ENCODE data around the gene HMOX2. TPM values are rescaled to one million over a fixed set of nuclear protein-coding genes. Genes with fewer than 3 reads are reported as not detected.

HMOX2 gene
- total and polyA plus RNA-seq, 2 of the 13 experiments (the other 11 are each of a cell fraction or from before 2014, with no cell fraction given): 60.3 to 70.4 TPM

DNA sequence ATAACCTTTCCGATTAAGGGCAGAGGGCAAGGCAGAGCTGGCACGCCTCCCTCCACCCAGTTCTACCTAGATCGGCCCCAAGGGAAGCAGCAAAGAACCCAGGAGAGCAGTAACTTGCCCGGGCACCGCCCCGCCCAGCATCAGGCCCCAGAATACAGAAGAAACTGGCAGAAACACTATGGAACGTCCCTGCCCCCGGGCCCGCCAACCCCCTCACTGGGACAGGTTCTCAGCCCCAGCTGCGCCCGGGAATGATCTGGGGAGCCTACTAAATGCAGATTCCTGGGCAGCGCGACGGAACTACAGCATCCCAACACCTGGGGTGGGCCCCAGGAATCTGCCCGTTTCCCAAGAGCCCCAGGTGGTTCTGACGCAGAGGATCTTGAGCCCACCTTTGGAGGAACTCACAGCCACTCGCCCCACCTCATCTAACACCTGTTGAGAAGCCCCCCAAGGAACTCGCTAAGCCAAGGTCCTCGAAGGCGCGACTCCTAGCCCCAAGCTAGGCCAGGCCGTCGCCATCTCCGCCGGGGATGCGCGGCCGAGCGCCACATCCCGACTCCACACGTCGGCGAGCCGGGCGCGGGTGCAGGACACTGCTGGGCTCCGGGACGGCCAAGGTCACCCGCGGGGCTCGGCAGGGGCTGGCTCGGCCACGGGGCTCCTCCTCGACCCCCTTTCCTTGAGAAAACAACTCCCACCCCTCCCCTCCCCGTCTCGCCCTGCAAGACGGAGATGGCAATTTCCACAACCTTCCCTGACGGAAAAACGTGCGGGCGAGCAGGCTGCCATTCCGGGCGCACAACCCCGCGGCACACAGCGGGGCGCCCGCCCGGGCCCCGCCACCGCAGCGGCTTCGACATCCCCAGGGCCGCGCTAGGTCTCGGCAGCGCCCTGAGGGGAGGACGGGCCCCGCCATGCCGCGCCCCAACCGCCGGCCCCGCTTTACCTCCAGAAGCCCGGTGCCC, 61.5 kb downstream of the HMOX2 start (continued):
- TF ChIP-seq, protein P1, sequence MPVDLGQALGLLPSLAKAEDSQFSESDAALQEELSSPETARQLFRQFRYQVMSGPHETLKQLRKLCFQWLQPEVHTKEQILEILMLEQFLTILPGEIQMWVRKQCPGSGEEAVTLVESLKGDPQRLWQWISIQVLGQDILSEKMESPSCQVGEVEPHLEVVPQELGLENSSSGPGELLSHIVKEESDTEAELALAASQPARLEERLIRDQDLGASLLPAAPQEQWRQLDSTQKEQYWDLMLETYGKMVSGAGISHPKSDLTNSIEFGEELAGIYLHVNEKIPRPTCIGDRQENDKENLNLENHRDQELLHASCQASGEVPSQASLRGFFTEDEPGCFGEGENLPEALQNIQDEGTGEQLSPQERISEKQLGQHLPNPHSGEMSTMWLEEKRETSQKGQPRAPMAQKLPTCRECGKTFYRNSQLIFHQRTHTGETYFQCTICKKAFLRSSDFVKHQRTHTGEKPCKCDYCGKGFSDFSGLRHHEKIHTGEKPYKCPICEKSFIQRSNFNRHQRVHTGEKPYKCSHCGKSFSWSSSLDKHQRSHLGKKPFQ (CRISPR knock-in tag; IDR thresholded peaks at IDR 0.05; ENCODE audit: insufficient replicate concordance): peak; percentile 10
- TF ChIP-seq AGO2 (optimal IDR thresholded peaks at IDR 0.05; ENCODE audit: low read depth, low read length) (peak; percentile 86), HNRNPK (IDR thresholded peaks at IDR 0.05; ENCODE audit: low read depth, low read length, poor library complexity, severe bottlenecking) (peak; percentile 8), ZMAT3 (CRISPR knock-in tag; conservative IDR thresholded peaks at IDR 0.05) (peak; percentile 63), MYC (CRISPR knock-in tag; IDR thresholded peaks at IDR 0.05; ENCODE audit: borderline replicate concordance) (0 out of 2 replicates have a peak, but pooled peaks have one; percentile 18), ZNF343 (CRISPR knock-in tag; IDR thresholded peaks at IDR 0.05) (peak; percentile 41; the same call in 1 of the 2 replicates), ZFP82 (CRISPR knock-in tag; IDR thresholded peaks at IDR 0.05; ENCODE audit: borderline replicate concordance) (peak; percentile 19; the same call in 1 of the 2 replicates), NFKBIZ (CRISPR knock-in tag; IDR thresholded peaks at IDR 0.05) (no peak), GTF3A (CRISPR knock-in tag; conservative IDR thresholded peaks at IDR 0.05) (peak; percentile 16; the same call in 1 of the 2 replicates)
- TF ChIP-seq, protein P2, sequence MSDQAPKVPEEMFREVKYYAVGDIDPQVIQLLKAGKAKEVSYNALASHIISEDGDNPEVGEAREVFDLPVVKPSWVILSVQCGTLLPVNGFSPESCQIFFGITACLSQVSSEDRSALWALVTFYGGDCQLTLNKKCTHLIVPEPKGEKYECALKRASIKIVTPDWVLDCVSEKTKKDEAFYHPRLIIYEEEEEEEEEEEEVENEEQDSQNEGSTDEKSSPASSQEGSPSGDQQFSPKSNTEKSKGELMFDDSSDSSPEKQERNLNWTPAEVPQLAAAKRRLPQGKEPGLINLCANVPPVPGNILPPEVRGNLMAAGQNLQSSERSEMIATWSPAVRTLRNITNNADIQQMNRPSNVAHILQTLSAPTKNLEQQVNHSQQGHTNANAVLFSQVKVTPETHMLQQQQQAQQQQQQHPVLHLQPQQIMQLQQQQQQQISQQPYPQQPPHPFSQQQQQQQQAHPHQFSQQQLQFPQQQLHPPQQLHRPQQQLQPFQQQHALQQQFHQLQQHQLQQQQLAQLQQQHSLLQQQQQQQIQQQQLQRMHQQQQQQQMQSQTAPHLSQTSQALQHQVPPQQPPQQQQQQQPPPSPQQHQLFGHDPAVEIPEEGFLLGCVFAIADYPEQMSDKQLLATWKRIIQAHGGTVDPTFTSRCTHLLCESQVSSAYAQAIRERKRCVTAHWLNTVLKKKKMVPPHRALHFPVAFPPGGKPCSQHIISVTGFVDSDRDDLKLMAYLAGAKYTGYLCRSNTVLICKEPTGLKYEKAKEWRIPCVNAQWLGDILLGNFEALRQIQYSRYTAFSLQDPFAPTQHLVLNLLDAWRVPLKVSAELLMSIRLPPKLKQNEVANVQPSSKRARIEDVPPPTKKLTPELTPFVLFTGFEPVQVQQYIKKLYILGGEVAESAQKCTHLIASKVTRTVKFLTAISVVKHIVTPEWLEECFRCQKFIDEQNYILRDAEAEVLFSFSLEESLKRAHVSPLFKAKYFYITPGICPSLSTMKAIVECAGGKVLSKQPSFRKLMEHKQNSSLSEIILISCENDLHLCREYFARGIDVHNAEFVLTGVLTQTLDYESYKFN (CRISPR knock-in tag; conservative IDR thresholded peaks at IDR 0.05): no peak
- TF ChIP-seq, protein P3, sequence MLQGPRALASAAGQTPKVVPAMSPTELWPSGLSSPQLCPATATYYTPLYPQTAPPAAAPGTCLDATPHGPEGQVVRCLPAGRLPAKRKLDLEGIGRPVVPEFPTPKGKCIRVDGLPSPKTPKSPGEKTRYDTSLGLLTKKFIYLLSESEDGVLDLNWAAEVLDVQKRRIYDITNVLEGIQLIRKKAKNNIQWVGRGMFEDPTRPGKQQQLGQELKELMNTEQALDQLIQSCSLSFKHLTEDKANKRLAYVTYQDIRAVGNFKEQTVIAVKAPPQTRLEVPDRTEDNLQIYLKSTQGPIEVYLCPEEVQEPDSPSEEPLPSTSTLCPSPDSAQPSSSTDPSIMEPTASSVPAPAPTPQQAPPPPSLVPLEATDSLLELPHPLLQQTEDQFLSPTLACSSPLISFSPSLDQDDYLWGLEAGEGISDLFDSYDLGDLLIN (CRISPR knock-in tag; IDR thresholded peaks at IDR 0.05; ENCODE audit: borderline replicate concordance): no peak
- TF ChIP-seq, protein P4, sequence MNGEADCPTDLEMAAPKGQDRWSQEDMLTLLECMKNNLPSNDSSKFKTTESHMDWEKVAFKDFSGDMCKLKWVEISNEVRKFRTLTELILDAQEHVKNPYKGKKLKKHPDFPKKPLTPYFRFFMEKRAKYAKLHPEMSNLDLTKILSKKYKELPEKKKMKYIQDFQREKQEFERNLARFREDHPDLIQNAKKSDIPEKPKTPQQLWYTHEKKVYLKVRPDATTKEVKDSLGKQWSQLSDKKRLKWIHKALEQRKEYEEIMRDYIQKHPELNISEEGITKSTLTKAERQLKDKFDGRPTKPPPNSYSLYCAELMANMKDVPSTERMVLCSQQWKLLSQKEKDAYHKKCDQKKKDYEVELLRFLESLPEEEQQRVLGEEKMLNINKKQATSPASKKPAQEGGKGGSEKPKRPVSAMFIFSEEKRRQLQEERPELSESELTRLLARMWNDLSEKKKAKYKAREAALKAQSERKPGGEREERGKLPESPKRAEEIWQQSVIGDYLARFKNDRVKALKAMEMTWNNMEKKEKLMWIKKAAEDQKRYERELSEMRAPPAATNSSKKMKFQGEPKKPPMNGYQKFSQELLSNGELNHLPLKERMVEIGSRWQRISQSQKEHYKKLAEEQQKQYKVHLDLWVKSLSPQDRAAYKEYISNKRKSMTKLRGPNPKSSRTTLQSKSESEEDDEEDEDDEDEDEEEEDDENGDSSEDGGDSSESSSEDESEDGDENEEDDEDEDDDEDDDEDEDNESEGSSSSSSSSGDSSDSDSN (CRISPR knock-in tag; IDR thresholded peaks at IDR 0.05): peak; percentile 48; the same call in 1 of the 2 replicates
